CD4-positive, alpha-beta T cell treated with Interleukin-4 for 1 hour (primary cell): ENCODE results near the gene NHSL1.

Source experiments
- DNase-seq, 2 donors: peaks; one replicate each; pipeline ENCODE4 v3.0.0-alpha.2; 2020 to 2022

NHSL1 gene

DNA sequence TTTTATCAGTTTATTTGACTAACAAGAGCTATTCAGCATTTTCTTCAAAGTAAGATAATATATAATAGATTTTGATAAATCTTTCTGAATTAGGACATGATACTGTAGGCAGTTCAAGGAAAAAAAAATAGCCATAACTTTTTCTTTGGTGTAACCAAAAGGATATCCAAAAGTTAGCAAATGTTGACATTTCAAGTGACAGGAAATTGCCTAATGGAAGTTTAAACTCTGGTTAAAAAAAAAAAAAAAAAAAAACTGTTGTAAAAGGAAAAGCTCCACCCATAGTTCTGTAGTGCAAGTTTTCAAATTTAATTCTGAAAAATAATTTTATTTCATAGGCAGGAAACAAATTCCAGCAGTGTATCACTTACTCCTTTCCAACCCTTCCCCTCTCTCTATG lies 76.4 kb downstream of the NHSL1 start:
- DNase-seq, result no peak

GRCh38 chr6:138421608-138422007 lies 77.7 kb downstream of the NHSL1 start:
- no peak for DNase-seq

- DNase-seq, result no peak
Observed at GRCh38 chr6:138421089-138421488, 78.2 kb downstream of the NHSL1 start.

GRCh38 chr6:138420356-138420755 lies 78.9 kb downstream of the NHSL1 start:
- no peak for DNase-seq

GRCh38 chr6:138419766-138420165 lies 79.5 kb downstream of the NHSL1 start:
- DNase-seq, result no peak

GRCh38 chr6:138418118-138418742 lies 81.1 kb downstream of the NHSL1 start:
- DNase-seq, result no peak

DNA sequence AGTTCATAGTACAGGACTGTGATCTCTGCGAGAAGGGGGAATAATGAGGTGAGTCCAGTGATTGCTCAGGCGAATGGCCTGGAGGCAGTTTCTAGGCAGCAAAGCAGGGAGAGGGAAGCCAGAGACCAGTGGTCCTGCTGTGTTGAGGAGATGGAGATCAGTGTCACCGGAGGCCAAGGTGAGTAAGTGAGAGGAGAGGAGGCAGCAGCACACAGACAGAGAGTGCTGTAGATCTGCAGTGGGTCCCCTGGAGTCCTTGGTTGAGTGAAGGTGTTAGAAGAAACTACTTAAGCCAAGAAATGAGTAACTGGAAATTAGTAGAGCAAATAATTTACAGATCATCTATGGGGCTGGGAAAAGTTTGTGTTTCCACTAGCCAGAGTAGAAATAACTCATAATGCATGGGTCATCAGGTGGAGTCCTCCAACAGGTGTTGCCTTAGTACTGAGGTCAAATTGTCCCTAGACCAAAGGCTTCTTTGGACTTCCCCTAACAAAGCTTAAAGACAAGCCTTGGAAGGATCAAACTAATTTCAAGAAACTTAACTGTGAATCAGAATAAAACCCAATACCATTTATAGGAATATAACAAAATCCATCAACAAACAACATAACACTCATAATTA lies 81.7 kb downstream of the NHSL1 start:
- DNase-seq, result no peak

- DNase-seq, result no peak
Observed at GRCh38 chr6:138416206-138416605, 83.1 kb downstream of the NHSL1 start.

- DNase-seq, result no peak
Observed at GRCh38 chr6:138415125-138415524, 84.2 kb downstream of the NHSL1 start.

DNA sequence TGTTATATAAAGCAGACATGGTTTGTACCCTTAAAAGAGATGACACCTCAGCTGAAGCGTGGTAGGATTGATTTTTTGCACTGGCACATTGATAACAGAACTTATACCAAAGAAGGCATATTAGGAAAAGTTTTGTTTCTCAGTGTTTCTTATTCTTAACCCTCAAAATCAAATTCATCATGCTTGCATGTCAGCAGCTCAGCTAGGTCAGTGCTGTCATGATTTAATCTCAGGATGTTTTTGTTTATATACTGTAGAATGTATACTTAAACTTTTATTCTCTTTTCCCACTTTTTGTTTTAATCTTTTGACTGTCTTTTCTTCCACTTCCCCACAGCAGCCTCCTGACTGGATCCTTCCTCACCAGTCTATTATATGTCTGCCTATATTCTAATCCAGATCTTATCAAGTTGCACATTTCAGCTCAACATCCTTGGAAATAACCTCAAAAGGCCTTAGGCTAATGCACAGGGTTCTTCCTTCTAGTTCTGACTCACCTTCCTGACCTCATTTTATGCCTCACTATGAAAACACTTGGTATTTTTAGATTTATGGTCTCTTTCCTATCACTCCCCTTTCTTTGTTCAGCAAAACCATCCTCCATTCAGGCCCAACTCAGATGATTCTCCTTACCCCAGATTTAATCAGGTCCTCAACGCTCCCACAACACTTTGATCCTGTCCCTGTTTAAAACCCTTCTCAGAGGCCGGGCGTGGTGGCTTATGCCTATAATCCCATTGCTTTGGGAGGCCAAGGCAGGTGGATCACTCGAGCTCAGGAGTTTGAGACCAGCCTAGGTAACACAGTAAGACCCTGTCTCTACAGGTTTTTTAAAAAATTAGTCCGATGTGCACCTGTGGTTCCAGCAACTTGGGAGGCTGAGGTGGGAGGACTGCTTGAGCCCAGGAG lies 88.1 kb downstream of the NHSL1 start:
- DNase-seq, result no peak

- peak in 1 of 2 donors; percentile 38 for DNase-seq
Observed at GRCh38 chr6:138410048-138410735, 89.1 kb downstream of the NHSL1 start.

DNA sequence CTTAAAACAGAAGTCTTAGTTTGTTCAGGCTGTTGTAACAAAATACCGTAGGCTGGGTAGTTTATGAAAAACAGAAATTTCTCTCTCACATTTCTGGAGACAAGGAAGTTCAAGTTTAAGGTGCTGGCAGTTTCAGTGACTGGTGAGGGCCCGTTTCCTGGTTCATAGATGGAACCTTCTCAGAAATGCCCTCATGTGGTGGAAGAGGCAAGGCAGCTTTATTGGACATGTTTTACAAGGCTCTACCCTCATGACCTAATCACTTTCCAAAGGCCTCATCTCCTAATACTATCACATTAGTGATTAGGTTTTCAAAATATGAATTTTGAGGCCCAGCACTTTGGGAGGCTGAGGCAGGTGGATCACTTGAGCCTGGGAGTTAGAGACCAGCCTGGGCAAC lies 92.9 kb downstream of the NHSL1 start:
- peak in 1 of 2 donors; percentile 14 for DNase-seq

GRCh38 chr6:138405816-138406413 lies 93.4 kb downstream of the NHSL1 start:
- no peak for DNase-seq

GRCh38 chr6:138404666-138405337 lies 94.5 kb downstream of the NHSL1 start:
- DNase-seq, result peak; percentile 31 to 34

DNA sequence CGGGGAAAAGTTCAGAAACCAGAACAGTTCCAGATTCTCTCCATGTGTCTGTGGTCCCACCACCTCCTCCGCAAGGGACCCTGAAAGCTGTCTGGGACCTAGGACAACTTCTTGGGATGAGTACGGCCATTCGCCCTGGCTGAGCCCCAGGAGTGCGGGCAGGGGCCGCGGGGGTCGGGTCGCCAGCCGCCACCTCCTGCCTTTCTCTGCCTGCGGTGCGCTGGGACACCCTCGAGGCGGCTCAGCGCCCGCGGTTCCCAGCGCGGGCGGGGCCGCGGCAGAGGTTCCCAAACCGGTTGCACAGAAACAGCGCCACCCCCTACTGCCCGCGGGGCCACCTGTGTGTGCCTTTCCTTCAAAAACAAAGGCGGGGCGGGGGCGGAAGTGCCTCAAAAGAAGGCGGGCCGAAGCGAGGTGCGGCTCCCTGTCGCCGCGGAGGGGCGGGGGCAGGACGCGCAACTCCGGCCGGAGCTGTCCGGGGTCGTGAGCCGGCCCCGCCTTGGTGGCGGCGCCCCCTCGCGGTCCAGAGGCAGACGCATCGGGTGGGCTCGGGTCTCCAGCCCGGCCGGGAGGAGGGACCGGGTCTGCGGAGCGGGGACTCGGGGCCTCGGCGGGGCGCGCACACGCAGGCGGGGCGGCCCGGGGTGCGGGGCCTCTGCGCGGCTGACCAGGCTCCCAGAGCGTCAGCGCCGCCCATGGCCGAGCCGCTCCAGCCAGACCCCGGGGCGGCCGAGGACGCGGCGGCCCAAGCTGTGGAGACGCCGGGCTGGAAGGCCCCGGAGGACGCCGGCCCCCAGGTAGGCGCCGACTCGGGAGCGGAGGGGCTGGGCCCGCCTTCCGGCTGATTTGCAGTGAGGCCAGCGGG lies 95.3 kb downstream of the NHSL1 start, which contains the start of gene HEBP2:
TSS of gene HEBP2 (plus strand) at position 423 of the 865 bp plus-strand sequence. CDS start at position 696, 273 bp downstream.
- DNase-seq, result peak; percentile 93

- peak; percentile 24 to 36 for DNase-seq
Observed at GRCh38 chr6:138403324-138403800, 95.9 kb downstream of the NHSL1 start.

DNA sequence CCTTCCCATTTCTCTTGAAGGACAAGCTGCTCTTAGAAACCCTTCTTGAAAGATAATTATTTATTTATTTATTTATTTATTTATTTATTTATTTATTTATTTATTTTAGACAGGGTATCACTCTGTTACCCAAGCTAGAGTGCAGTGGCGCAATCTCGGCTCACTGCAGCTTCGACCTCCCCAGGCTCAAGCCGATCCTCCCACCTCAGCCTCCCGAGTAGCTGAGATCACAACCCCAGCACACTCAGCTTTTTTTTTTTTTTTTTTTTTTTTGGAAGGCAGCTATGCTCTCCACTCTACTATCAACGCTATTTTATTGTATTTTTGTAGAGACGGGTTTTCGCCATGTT lies 96.5 kb downstream of the NHSL1 start:
- DNase-seq, result no peak

GRCh38 chr6:138401960-138402837 lies 97.1 kb downstream of the NHSL1 start:
- DNase-seq, result no peak

DNA sequence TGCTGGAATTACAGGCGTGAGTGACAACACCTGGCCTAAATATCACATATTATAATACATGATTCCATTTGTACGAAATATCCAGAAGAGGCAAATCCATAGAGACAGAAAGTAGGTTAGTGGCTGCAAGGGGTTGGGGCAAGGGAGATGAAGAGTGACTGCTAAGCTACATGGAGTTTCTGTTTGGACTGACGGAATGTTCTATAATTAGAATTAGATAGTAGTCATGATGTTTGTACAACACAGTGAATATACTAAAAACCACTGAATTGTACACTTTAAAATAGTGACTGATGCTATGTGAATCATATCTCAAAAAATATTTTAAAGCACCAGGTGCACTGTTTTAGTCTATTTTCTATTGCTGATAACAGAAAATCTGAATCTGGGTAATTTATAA lies 99.0 kb downstream of the NHSL1 start:
- no peak for DNase-seq
